ENCODE measurements around the gene GLTP. TPM values are rescaled to one million over a fixed set of nuclear protein-coding genes. Genes with fewer than 3 reads are reported as not detected.

GLTP gene
- total and polyA plus RNA-seq, 4 donors: 31.2 to 49.2 (median 40.8) TPM

GRCh38 chr12:109815225-109815624 lies 65.1 kb downstream of the GLTP start:
- DNase-seq (no peak), ATAC-seq (ENCODE audit: insufficient read depth, low FRiP score) (no peak)
- TF ChIP-seq CTCF (IDR thresholded peaks at IDR 0.05; ENCODE audit: control extremely low read depth, extremely low read depth): no peak
- no peaks in the 10 kb centered on the region for H3K27me3 ChIP-seq (ENCODE audit: control insufficient read depth in 3 of 3, insufficient read depth in 3 of 3, low read length in 2 of 3)
- H3K27ac ChIP-seq (ENCODE audit: low read depth in 1 of 2, low read length in 1 of 2): no peak overlapping the region
- 88 to 92% methylated on average over 4 of the region's 4 CpGs for WGBS, 2 donors
- H3K9ac ChIP-seq (ENCODE audit: insufficient read depth in 1 of 2, low read length in 2 of 2): no peak overlapping the region
- H3K4me1 ChIP-seq (ENCODE audit: control insufficient read depth in 5 of 5, insufficient read depth in 5 of 5, low read length in 5 of 5): peaks cover 0 to 5% (median 0%) of the 10 kb centered on the region in 5 donors
- H3K36me3 ChIP-seq (ENCODE audit: control insufficient read depth in 4 of 4, insufficient read depth in 4 of 4, low read length in 4 of 4): peaks cover 0 to 3% (median 0%) of the 10 kb centered on the region in 4 donors
- H3K9me3 ChIP-seq (ENCODE audit: control insufficient read depth in 4 of 4, insufficient read depth in 3 of 4, low read length in 3 of 4): no peaks in the 10 kb centered on the region
- no peak overlapping the region for H3K4me3 ChIP-seq

- ATAC-seq (ENCODE audit: insufficient read depth, low FRiP score): no peak
- Histone ChIP-seq H3K27me3 (ENCODE audit: control insufficient read depth in 3 of 3, insufficient read depth in 3 of 3, low read length in 2 of 3) (no peaks in the 10 kb centered on the region), H3K4me3 (no peak overlapping the region), H3K9ac (ENCODE audit: insufficient read depth in 1 of 2, low read length in 2 of 2) (no peak overlapping the region), H3K4me1 (ENCODE audit: control insufficient read depth in 5 of 5, insufficient read depth in 5 of 5, low read length in 5 of 5) (peaks cover 0 to 5% (median 0%) of the 10 kb centered on the region in 5 donors), H3K36me3 (ENCODE audit: control insufficient read depth in 4 of 4, insufficient read depth in 4 of 4, low read length in 4 of 4) (peaks cover 0 to 3% (median 0%) of the 10 kb centered on the region in 4 donors), H3K9me3 (ENCODE audit: control insufficient read depth in 4 of 4, insufficient read depth in 3 of 4, low read length in 3 of 4) (no peaks in the 10 kb centered on the region), H3K27ac (ENCODE audit: low read depth in 1 of 2, low read length in 1 of 2) (no peak overlapping the region)
- DNase-seq: no peak
- 77% methylated on average over 19 to 20 of the region's 20 CpGs for WGBS, 2 donors
- no peak for TF ChIP-seq CTCF (IDR thresholded peaks at IDR 0.05; ENCODE audit: control extremely low read depth, extremely low read depth)
Observed at GRCh38 chr12:109814600-109815150, 65.7 kb downstream of the GLTP start.

- no peaks in the 10 kb centered on the region for H3K27me3 ChIP-seq (ENCODE audit: control insufficient read depth in 3 of 3, insufficient read depth in 3 of 3, low read length in 2 of 3)
- no peak overlapping the region for H3K9ac ChIP-seq (ENCODE audit: insufficient read depth in 1 of 2, low read length in 2 of 2)
Observed at GRCh38 chr12:109813810-109814416, 66.4 kb downstream of the GLTP start.

More at GRCh38 chr12:109813810-109814416, 66.4 kb downstream of the GLTP start:
- H3K27ac ChIP-seq (ENCODE audit: low read depth in 1 of 2, low read length in 1 of 2): no peak overlapping the region
- ATAC-seq (ENCODE audit: insufficient read depth, low FRiP score) (no peak), DNase-seq (no peak)
- H3K9me3 ChIP-seq (ENCODE audit: control insufficient read depth in 4 of 4, insufficient read depth in 3 of 4, low read length in 3 of 4): no peaks in the 10 kb centered on the region
- 90 to 97% methylated on average over 6 of the region's 6 CpGs for WGBS, 2 donors
- TF ChIP-seq CTCF (IDR thresholded peaks at IDR 0.05; ENCODE audit: control extremely low read depth, extremely low read depth): no peak
- H3K36me3 ChIP-seq (ENCODE audit: control insufficient read depth in 4 of 4, insufficient read depth in 4 of 4, low read length in 4 of 4): peaks cover 0 to 3% (median 0%) of the 10 kb centered on the region in 4 donors
- H3K4me1 ChIP-seq (ENCODE audit: control insufficient read depth in 5 of 5, insufficient read depth in 5 of 5, low read length in 5 of 5): peaks cover 0 to 1% (median 0%) of the 10 kb centered on the region in 5 donors
- H3K4me3 ChIP-seq: no peak overlapping the region

All from lung (tissue), 12 donors.